GM21360 (cell line): ENCODE measurements around the gene MMEL1.

Source experiments
- ATAC-seq: cut with Tn5 transposase; IDR thresholded peaks from one replicate; pipeline ENCODE4 v1.9.1; 2021; ENCODE audit warnings: mild to moderate bottlenecking, moderate library complexity; ENCODE audit not compliant: unreplicated experiment

The MMEL1 gene

DNA sequence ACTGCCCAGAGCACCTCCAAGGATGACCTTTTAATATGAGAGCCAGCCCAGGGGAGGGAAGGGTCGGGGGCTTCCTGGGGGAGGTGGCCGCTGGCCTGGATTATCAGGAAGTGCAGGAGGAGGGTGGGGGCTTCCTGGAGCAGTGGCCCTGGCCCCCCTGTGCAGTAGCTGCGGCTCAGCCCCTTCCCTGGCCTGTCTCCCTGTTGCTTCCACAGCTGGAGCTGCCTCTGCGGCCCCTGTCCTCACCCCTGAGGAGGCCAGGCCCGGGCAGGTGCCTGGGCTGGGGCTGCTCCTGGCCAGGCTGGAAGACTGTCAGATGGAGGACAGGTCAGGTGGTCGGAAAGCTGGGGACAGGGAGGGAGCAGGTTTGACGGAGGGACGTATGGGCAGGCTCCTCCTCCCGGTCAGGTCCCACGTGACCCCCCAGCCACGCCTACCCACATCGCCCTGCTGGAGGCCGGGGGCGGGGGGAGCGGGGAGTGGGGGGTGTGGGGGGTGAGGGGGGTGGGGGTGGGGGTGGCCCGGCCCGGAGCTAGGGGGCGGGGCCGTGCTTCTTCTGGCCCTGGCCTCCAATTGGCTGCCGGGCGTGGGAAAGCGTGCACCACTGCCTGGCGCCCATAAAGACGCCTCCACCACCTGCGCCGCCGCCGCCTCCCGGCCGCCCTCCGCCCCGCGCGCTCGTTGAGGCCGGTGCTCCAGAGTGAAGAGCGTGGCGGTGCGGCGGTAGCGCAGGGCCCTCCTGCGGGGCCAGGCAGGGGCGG lies 86.9 kb downstream of the MMEL1 start:
- ATAC-seq, result peak; percentile 35

DNA sequence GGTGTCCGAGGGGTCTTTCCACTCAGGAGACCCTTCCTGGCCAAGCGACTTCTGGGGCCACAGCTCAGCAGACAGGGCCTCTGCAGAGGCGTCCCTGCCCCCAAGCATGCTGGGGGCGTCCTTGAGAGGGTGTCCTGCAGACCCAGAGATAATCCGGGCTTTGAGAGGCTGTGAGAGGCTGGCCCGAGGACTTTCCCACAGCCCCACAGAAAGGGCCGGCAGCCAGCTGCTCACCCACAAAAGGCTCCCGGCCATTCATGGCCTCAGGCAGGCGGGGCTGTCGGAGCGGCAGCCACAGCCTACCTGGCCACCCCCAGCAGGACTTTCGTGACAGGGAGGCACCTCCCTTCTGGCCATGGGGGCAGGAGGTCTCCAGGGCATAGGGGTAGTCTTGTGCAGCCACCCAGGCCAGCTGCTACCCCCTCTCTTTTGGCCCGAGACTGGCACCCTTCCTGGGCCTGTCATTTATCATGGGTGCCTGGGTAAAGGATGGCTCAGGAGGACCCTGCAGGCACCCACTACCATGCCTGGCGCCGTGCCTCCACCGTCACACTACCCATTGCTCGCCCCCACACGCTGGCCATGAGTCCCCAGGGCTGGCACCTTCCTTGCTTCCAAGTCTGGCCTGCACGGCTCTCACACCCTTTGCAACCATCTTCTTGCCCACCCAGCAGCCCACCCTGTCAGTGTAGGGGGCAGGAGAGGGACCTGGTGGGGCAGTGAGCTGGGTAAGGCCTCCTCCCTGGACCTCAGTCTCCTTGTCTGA lies 87.8 kb downstream of the MMEL1 start:
- ATAC-seq, result no peak

DNA sequence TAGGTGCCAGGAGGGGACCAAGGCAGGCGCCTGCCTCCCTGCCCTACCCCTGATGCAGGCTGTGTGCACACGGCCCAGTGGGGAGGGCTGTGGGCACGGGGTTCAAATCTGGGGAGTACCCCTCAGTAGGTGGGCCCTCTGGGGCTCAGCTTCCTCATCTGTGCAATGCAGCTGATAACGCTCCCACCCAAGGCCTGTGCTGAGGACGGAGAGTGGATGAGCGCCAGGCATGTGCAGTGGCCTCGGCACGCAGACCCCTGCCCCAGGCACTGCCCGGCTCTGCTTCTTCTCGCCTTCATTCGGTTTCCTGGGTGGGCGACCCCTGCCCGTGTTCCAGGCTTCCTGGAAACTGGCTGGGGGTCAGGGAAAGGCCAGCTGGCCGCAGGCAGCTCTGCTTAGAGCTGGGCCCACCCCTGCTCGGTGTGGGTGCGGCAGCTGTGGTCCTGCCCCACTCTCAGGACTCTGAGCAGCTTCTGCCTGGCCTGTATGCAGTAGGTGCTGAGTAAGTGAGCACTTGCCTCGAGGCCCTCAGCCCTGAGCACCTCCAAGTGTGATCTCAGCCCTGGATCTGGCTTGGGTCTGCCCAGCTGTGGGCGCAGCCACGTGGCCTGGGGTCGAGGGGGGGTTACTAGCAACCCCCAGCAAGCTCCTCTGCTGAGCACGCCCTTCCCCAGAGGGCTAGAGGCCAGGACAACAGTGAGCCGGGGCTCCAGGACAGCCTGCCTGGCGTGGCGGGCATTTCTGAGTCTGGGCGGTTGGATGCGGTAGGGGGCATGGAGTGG lies 88.5 kb downstream of the MMEL1 start:
- ATAC-seq, result no peak

DNA sequence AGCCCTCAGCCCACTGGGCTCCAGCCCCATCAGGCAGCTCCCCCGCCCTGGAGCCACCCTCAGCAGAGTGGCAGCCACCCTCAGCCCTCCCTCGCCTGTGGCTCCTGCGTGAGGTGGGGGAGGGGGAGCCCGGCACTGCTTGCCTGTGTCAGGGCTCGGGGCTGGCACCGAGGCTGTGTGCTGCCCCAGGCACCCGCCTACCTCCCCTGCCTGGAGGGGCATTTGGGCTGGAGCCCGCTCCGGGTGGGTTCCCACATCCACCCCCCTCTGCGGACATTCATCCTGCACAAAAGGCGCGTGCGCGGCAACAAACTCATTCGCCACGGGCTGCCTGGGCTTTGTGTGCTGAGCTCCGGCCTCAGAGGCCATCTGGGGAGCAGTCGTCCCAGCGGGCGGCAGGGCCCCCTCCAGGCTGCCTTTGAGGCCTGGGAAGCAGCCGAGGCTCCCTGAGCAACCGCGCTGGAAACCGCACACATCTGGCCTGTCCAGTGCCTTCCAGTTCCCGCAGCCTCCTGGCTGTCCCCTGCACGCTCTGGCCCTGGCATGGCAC lies 89.2 kb downstream of the MMEL1 start:
- no peak for ATAC-seq

DNA sequence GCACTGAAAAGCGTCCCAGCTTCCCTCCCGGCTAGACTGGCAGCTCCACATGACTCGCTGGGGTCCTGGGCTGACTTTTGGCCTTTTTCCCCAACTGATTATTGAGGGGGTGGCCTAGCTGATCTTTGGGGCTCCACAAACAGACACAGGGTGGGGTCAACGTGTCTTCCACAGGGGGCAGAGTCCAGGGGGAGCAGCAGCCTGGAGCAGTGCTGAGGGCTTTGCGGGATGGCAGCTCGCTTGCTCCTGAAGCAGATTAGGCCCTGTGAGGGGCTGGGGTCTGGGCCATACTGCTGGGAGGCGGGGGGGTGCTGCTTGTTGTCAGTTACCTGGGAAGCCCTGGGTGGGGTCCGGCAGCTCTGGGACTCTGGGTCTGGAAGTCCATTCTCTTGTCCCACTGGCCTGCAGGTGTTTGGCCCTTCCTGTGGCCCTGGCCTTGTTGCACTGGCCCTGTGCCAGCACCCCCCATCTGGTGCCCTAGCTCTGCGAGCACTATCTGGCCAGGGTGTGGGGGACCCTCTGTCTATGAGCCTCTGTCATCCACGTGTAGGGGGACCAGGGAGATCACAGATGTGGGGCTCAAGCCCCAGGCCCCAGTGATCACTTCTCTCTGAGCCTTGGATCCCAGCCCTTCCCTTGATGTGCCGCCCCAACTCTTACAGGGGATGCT lies 90.4 kb downstream of the MMEL1 start:
- no peak for ATAC-seq

DNA sequence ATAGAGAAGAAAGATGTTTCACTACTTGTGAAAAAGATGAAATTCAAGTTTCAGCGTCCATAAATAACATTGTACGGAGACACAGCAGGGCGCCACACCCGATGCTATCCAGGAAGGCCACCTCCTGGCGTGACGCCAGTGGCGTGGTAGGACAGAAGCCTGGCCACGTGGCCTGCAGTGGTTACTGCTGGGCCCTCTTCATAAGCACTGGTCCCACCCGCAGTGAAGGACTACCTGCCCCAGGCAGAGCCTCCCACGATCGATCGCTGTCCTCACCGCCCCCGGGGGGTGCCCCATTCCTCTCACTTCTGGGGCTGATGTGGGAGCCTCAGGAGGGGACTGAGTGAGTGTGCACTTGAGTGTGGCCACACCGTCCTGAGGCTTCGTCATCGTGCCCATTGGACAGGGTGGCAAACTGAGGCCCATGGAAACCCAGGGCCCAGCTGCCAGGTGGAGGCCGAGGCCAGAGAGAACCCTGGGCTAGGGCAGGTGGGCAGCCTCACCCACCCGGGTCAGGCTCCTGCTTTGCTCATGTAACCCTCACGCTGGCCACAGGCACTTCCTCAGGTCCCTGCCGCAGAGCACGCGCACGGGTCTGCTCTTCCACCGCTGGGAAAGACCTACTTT lies 91.1 kb downstream of the MMEL1 start:
- ATAC-seq, result no peak

DNA sequence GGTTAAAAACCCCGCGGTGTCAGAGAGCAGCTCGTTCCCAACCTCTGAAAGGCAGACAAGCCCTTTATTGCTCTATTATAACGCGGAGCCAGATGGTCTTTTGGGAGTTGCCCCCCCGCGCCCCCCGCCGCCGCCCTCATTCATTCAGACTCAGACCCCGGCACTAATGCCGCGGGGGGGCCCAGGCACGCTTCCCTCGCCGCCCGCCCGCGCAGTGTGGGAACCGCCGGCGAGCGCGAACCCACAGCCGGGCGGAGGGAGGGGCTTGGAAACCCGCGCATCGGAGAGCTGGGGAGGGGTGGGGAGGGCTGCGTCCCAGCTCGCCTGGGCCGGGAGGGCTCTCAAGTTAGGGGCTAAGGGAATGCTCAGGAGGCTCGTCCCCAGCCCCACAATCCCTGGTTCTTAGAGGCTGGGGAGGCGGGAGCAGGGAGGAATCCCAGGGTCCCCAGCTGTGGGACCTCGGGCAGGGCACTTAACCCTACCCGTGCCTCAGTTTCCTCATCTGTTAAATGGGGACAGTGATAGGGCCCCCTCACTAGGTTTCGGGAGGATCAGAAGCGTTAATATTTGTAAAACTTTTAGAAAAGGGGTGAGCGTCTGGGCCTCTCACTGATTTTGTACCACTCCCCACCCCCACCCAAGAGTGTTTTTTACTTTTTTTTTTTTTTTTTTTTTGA lies 91.9 kb downstream of the MMEL1 start:
- no peak for ATAC-seq
